Suppressor macrophage treated with lipopolysaccharide for 4 hours (primary cell): Measurements from ENCODE around the gene CABCOCO1.
"Not testable (repeated sequence)": the region's sequence is repeated elsewhere in the genome, so short reads cannot be mapped to it uniquely, and the experiment has no call there.

Experiments
- DNase-seq: peaks from one replicate; pipeline ENCODE4 v3.0.0-alpha.2; 2020

CABCOCO1 gene

GRCh38 chr10:61719906-61720305 lies 57.2 kb downstream of the CABCOCO1 start:
- DNase-seq: no peak

GRCh38 chr10:61721431-61721830 lies 58.7 kb downstream of the CABCOCO1 start:
- DNase-seq: peak; percentile 26

GRCh38 chr10:61725221-61725620 lies 62.5 kb downstream of the CABCOCO1 start:
- DNase-seq: not testable (repeated sequence)

- DNase-seq: no peak
Observed at GRCh38 chr10:61729596-61729995, 66.9 kb downstream of the CABCOCO1 start.

- DNase-seq: no peak
Observed at GRCh38 chr10:61730671-61731070, 67.9 kb downstream of the CABCOCO1 start.

- DNase-seq: no peak
Observed at GRCh38 chr10:61731638-61732037, 68.9 kb downstream of the CABCOCO1 start.

GRCh38 chr10:61732629-61733278 lies 70.0 kb downstream of the CABCOCO1 start:
- DNase-seq: no peak

GRCh38 chr10:61733358-61733940 lies 70.7 kb downstream of the CABCOCO1 start:
- DNase-seq: peak; percentile 61

GRCh38 chr10:61735882-61736281 lies 73.2 kb downstream of the CABCOCO1 start:
- no peak for DNase-seq

- DNase-seq: not testable (repeated sequence)
Observed at GRCh38 chr10:61737455-61737854, 74.7 kb downstream of the CABCOCO1 start.

- DNase-seq: no peak
Observed at GRCh38 chr10:61742812-61743211, 80.1 kb downstream of the CABCOCO1 start.

- peak; percentile 24 for DNase-seq
Observed at GRCh38 chr10:61744469-61744868, 81.7 kb downstream of the CABCOCO1 start.

GRCh38 chr10:61746377-61746776 lies 83.6 kb downstream of the CABCOCO1 start:
- no peak for DNase-seq

GRCh38 chr10:61747307-61747706 lies 84.6 kb downstream of the CABCOCO1 start:
- no peak for DNase-seq

GRCh38 chr10:61749291-61749690 lies 86.6 kb downstream of the CABCOCO1 start:
- no peak for DNase-seq

GRCh38 chr10:61750943-61751471 lies 88.3 kb downstream of the CABCOCO1 start:
- DNase-seq: peak; percentile 77

- DNase-seq: no peak
Observed at GRCh38 chr10:61751599-61751998, 88.9 kb downstream of the CABCOCO1 start.

- DNase-seq: peak; percentile 65
Observed at GRCh38 chr10:61752111-61753011, 89.6 kb downstream of the CABCOCO1 start.

- DNase-seq: no peak
Observed at GRCh38 chr10:61753453-61753852, 90.7 kb downstream of the CABCOCO1 start.

GRCh38 chr10:61754587-61755550 lies 92.1 kb downstream of the CABCOCO1 start:
- DNase-seq: peak; percentile 57

GRCh38 chr10:61757001-61757400 lies 94.3 kb downstream of the CABCOCO1 start:
- DNase-seq: no peak
